Small intestine (tissue), 7 donors: ENCODE measurements around the gene CORO2B. TPM values are rescaled to one million over a fixed set of nuclear protein-coding genes. Genes with fewer than 3 reads are reported as not detected.
A peak's percentile ranks its signal among the peaks of the same experiment; 100 is the strongest.

Experiments used
- DNase-seq, 2 donors: peaks; one replicate each; pipeline versions ENCODE4 v3.0.0 to v3.0.0-alpha.2; 2013
- FAIRE-seq: peaks from 2 replicates; lab custom pipeline; 2012; peaks lifted over from hg19 to GRCh38; lab: Jason Lieb, UNC
- H3K27ac ChIP-seq, 3 donors: one replicate each; pipeline ENCODE4 v1.5.1; 2013; ENCODE audit warnings: low read length in 2 of 3, mild to moderate bottlenecking in 2 of 3, control low read depth in 1 of 3, inconsistent platforms in 1 of 3, low read depth in 1 of 3, moderate library complexity in 1 of 3
- H3K27me3 ChIP-seq, 3 donors: one replicate each; pipeline ENCODE4 v1.6.1; 2013; ENCODE audit warnings: low read length in 3 of 3, inconsistent platforms in 1 of 3; ENCODE audit not compliant: control insufficient read depth in 3 of 3, insufficient read depth in 3 of 3
- H3K36me3 ChIP-seq, 3 donors: one replicate each; pipeline ENCODE4 v1.6.1; 2013; ENCODE audit warnings: low read length in 3 of 3, inconsistent platforms in 1 of 3, low read depth in 1 of 3, mild to moderate bottlenecking in 1 of 3, moderate library complexity in 1 of 3; ENCODE audit not compliant: control insufficient read depth in 3 of 3, insufficient read depth in 2 of 3
- H3K4me1 ChIP-seq, 3 donors: one replicate each; pipeline ENCODE4 v1.6.1; 2013; ENCODE audit warnings: low read length in 2 of 3, inconsistent platforms in 1 of 3, low read depth in 1 of 3, mild to moderate bottlenecking in 1 of 3, moderate library complexity in 1 of 3; ENCODE audit not compliant: control insufficient read depth in 3 of 3, insufficient read depth in 2 of 3
- H3K4me3 ChIP-seq, 3 donors: one replicate each; pipeline ENCODE4 v1.5.1; 2013; ENCODE audit warnings: low read length in 3 of 3, control low read depth in 1 of 3, inconsistent platforms in 1 of 3, low read depth in 1 of 3, mild to moderate bottlenecking in 1 of 3, moderate library complexity in 1 of 3
- H3K9me3 ChIP-seq, 2 donors: one replicate each; pipeline ENCODE4 v1.6.1; 2013; ENCODE audit warnings: low read depth in 1 of 2, low read length in 1 of 2; ENCODE audit not compliant: control insufficient read depth in 2 of 2, insufficient read depth in 1 of 2
- WGBS, 3 donors: extraction: QIAGEN DNeasy Blood & Tissue Kit; methylation state at CpG; one replicate each; pipeline ENCODE4 v1.1.7; 2013; 5-methylcytosine and 5-hydroxymethylcytosine counted together
- polyA plus RNA-seq, 4 donors: library from polyadenylated mRNA; stranded (reverse) in 3 of 4; unstranded in 1 of 4; fragments of 200-250 nt in 3 of 4; fragments of 120-200 nt in 1 of 4; gene quantifications; one replicate each; pipeline versions ENCODE4 v1.2.1 to v1.2.3, GENCODE V29; 2013
- donor health status: healthy with polysubstance abuse.
- donor health status: control.
- donor health status: control.
- donor health status: Bipolar disorder and iron deficiency.
- donor health status: healthy.

The CORO2B gene
- polyA plus RNA-seq, 4 donors = 1.3 to 3.0 (median 1.7) TPM

DNA sequence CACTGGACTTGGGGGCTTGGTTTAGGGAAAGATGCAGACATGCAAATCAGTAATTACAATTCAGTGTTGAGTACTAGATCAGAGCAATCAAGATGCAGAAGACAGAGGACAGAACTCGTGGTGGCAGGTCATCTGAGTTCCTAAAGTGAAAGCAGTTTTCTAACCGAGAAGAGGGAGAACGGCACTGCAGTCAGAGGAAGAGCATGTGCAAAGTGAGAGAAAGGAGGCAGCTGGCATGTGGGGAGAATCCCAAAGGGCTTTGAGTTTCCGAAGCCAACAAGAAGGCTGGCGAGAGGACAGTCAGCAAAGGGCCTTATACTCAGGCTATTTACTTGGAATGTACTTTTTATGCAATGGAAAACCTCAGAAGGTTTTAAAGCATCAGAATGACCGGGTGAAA is 154.9 kb downstream of the CORO2B start:
- H3K4me3 ChIP-seq = no peak overlapping the region
- H3K4me1 ChIP-seq = peaks cover 0 to 12% (median 5%) of the 10 kb centered on the region in 3 donors
- no peak for FAIRE-seq
- H3K36me3 ChIP-seq = no peaks in the 10 kb centered on the region
- H3K27ac ChIP-seq = no peak overlapping the region
- DNase-seq = no peak
- no peaks in the 10 kb centered on the region for H3K27me3 ChIP-seq
- no peaks in the 10 kb centered on the region for H3K9me3 ChIP-seq
- 20 to 36% (median 25%) methylated on average over 6 of the region's 6 CpGs for WGBS, 3 donors

DNA sequence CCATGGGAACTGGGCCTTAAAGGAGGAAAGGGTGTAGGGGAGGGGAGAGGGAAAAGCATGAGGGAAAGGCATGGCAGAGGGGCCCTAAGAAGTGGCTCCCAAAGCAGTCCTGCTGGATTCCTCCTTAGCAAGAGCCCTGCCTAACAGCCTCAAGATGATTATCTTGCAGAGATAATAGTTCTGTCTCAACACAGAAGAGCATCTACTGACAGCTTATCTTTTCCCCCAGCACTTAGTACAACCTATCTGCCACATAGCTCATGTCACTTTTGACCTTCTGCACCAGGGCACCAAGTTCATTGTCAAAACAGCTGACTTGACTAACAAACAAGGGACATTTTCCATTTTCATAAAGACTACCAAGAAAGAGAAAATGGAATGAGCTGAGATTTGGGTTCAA is 155.6 kb downstream of the CORO2B start:
- Histone ChIP-seq H3K4me1 (peaks cover 0 to 12% (median 5%) of the 10 kb centered on the region in 3 donors), H3K27me3 (no peaks in the 10 kb centered on the region), H3K36me3 (no peaks in the 10 kb centered on the region), H3K27ac (no peak overlapping the region), H3K9me3 (no peaks in the 10 kb centered on the region), H3K4me3 (no peak overlapping the region)
- DNase-seq (peak in 1 of 2 donors; percentile 46), FAIRE-seq (no peak)

- Histone ChIP-seq H3K27me3 (no peaks in the 10 kb centered on the region), H3K4me1 (peaks cover 0 to 12% (median 5%) of the 10 kb centered on the region in 3 donors)
- FAIRE-seq = no peak
These were observed 156.1 kb downstream of the CORO2B start for GRCh38 chr15:68734881-68735280.

GRCh38 chr15:68735610-68736009 is 156.8 kb downstream of the CORO2B start:
- FAIRE-seq (no peak), DNase-seq (no peak)
- H3K4me3 ChIP-seq = no peak overlapping the region
- no peaks in the 10 kb centered on the region for H3K9me3 ChIP-seq
- H3K36me3 ChIP-seq = no peaks in the 10 kb centered on the region
- no peak overlapping the region for H3K27ac ChIP-seq
- no peaks in the 10 kb centered on the region for H3K27me3 ChIP-seq
- peaks cover 0 to 6% (median 5%) of the 10 kb centered on the region in 3 donors for H3K4me1 ChIP-seq

More at GRCh38 chr15:68734881-68735280, 156.1 kb downstream of the CORO2B start:
- no peaks in the 10 kb centered on the region for H3K9me3 ChIP-seq
- DNase-seq = no peak
- no peaks in the 10 kb centered on the region for H3K36me3 ChIP-seq
- H3K4me3 ChIP-seq = no peak overlapping the region
- H3K27ac ChIP-seq = no peak overlapping the region

- 63 to 75% (median 74%) methylated on average over 6 of the region's 6 CpGs for WGBS, 3 donors
- no peaks in the 10 kb centered on the region for H3K27me3 ChIP-seq
- H3K4me3 ChIP-seq = no peak overlapping the region
- DNase-seq (no peak), FAIRE-seq (no peak)
- no peaks in the 10 kb centered on the region for H3K36me3 ChIP-seq
- no peak overlapping the region for H3K27ac ChIP-seq
- no peaks in the 10 kb centered on the region for H3K9me3 ChIP-seq
- H3K4me1 ChIP-seq = no peaks in the 10 kb centered on the region
These were observed 160.7 kb downstream of the CORO2B start for GRCh38 chr15:68739390-68740080.

GRCh38 chr15:68743256-68743655 is 164.5 kb downstream of the CORO2B start:
- Histone ChIP-seq H3K27me3 (no peaks in the 10 kb centered on the region), H3K9me3 (no peaks in the 10 kb centered on the region), H3K4me1 (no peaks in the 10 kb centered on the region), H3K36me3 (no peaks in the 10 kb centered on the region), H3K4me3 (no peak overlapping the region), H3K27ac (no peak overlapping the region)
- no peak for DNase-seq
- WGBS, 3 donors = 80 to 90% (median 82%) methylated on average over 3 of the region's 3 CpGs
- no peak for FAIRE-seq

DNA sequence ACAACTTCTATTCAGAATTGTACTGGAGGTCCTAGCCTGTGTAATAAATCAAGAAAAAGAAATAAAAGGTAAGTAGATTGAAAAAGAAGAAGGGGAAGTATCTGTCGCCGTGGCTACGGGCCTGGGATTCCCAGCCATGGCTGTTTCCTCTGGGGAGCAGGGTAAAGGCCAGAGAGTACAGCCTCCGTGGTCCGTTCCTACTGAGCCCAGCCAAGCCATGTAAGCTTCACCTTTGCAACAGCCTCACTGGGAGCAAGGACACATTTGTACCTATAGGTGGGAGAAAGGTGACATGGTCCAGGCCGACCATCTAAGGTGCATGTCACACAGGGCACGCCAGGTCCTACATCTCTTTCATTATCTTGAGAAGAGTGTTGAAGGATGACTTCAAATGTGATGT is 170.6 kb downstream of the CORO2B start:
- Histone ChIP-seq H3K27ac (no peak overlapping the region), H3K4me1 (no peaks in the 10 kb centered on the region), H3K9me3 (no peaks in the 10 kb centered on the region), H3K4me3 (no peak overlapping the region), H3K36me3 (no peaks in the 10 kb centered on the region), H3K27me3 (no peaks in the 10 kb centered on the region)
- WGBS, 3 donors = 83 to 88% (median 84%) methylated on average over 7 of the region's 7 CpGs
- no peak for DNase-seq
- FAIRE-seq = no peak

DNA sequence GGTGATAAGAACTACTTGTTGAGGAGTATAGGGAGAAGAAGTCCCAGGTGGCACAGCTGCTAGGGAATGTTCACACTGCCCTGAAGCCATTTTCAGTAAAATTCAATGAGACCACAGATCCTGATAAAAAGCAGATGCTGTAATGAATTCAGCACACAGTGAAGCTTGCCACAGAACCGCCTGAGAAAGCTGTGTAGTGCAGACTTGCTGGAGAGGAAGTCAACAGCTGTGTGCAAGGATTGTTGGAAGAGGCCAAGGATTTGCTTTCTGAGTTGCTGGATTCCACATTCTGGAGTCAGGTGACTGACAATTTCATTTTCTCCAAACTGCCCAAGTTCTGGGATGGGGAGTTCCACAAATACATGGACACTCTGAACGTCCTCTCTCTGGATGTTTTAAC is 171.0 kb downstream of the CORO2B start:
- FAIRE-seq = no peak
- H3K9me3 ChIP-seq = no peaks in the 10 kb centered on the region
- no peak for DNase-seq
- H3K4me3 ChIP-seq = no peak overlapping the region
- H3K27ac ChIP-seq = no peak overlapping the region
- WGBS, 3 donors = 67 to 84% (median 68%) methylated on average over 2 of the region's 2 CpGs
- H3K4me1 ChIP-seq = no peaks in the 10 kb centered on the region
- H3K36me3 ChIP-seq = no peaks in the 10 kb centered on the region
- H3K27me3 ChIP-seq = no peaks in the 10 kb centered on the region

GRCh38 chr15:68751622-68752021 is 172.8 kb downstream of the CORO2B start:
- H3K9me3 ChIP-seq = no peaks in the 10 kb centered on the region
- peaks cover 0 to 1% (median 0%) of the 10 kb centered on the region in 3 donors for H3K27me3 ChIP-seq
- H3K4me3 ChIP-seq = no peak overlapping the region
- H3K27ac ChIP-seq = no peak overlapping the region
- no peaks in the 10 kb centered on the region for H3K36me3 ChIP-seq
- no peaks in the 10 kb centered on the region for H3K4me1 ChIP-seq
- DNase-seq = no peak
- FAIRE-seq = no peak
